ENCODE data around the gene CDKN2B-AS1.
A peak's percentile ranks its signal among the peaks of the same experiment; 100 is the strongest.

The CDKN2B-AS1 gene

DNA sequence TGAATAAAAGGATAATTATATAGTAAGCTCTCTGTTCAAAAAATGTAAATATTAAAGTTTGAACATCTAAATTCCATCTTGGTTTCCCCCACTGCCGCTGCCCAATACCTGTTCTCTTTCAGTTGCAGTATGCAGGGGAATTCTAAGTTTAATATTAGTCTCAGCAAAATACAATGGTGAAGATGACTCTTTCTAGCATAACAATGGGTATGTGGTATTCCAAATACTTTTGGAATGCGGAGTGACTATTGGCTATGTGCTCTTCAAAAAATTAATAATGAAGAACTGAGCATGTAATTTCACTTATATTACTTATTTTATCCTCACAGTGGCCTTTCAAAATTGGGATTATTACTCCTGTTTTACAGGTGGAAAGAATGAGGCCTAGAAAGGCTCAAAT lies 3.4 kb downstream of the CDKN2B-AS1 start:
- H3K4me3 ChIP-seq, result no peak overlapping the region

DNA sequence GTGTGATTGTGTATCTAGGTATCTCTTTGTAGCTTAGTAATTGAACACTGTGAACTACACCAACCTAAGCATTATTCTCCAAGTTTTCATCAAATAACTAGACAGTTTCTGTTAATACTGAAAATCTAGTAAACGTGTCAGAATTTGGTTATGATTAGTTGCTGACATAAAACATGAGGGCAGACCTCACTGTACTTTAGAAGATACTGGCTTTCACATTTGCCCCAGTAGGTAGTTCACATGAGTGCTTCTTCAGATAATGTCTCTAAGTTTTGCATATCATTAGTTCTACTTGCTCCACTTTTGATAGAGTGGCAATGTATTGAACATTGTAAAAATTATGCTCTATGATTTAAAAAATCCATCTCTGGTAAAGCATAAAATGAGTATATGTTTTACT lies 7.4 kb downstream of the CDKN2B-AS1 start:
- Histone ChIP-seq H3K27ac (no peak overlapping the region), H3K4me3 (no peak overlapping the region)

More for the DNA sequence above, 3.4 kb downstream of the CDKN2B-AS1 start:
- H3K27ac ChIP-seq, result no peak overlapping the region

DNA sequence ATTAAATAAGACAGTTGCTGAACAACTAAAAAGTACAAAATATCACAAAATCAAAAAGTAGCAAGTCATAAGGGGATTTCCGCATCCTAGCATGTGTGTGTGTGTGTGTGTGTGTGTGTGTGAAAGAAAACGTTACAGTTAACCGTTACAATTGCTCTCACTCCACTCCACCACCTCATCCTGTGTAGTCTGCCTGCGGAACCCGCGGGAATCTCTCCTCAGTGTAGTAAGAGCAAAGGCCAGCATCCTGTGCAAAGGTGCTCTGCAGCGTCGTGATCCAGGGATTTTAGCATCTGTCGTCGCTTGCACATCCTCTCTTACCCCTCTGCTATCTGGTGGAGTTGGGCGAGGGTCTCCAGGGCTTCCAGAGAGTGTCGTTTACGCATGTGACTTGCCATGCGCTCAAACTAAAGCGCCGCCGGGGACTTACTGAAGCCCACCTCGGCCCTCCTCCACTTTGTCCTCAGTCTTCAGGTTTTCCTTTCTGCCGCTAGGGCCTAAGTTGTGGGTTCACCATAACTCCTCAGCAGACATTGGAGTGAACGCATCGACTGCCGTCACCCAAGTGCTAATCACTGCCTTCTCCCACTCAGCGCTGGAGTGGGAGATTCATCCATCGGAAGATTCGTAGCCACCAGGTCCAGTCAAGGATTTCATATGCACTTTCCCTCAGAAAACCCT lies 10.6 kb downstream of the CDKN2B-AS1 start:
- peak overlapping the region in 4 of 7 experiments; percentile 11 to 80 (median 51) for H3K4me3 ChIP-seq
- H3K27ac ChIP-seq, result peak overlapping the region in 1 of 21 experiments; percentile 44

DNA sequence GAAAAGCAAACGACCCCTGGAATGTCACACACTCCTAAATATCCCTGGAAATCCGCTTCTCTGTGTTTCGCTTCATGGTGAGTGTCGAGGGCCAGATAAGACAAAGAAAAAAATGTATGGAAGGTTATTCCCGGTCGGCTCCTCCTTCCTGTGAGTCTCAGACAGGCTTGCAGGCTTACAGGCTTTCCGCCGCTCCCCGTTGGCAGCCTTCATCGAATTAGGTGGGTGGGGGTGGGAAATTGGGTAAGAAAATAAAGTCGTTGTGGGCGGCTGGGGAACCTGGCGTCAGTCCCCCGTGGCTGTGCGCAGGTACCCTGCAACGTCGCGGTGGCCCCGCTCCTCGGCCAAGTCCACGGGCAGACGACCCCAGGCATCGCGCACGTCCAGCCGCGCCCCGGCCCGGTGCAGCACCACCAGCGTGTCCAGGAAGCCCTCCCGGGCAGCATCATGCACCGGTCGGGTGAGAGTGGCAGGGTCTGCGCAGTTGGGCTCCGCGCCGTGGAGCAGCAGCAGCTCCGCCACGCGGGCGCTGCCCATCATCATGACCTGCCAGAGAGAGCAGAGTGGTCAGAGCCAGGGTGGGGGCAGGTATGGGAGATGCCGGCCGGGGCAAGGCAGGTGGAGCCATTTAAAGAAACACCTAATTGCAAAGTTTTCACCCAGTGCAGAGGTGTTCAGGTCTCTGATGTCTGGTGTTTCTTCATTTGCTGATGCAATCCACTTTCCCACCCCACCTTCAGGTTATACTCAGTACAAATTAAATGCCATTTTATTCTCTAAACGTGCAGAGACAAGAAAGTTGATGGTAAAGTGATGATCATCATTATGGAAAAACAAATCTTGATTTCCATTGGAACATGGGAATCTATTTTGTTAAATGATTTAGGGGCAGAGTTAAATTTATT lies 11.4 kb downstream of the CDKN2B-AS1 start:
- peak overlapping the region in 2 of 21 experiments; percentile 44 to 54 for H3K27ac ChIP-seq
- H3K4me3 ChIP-seq, result peak overlapping the region in 5 of 7 experiments; percentile 11 to 80 (median 31)

DNA sequence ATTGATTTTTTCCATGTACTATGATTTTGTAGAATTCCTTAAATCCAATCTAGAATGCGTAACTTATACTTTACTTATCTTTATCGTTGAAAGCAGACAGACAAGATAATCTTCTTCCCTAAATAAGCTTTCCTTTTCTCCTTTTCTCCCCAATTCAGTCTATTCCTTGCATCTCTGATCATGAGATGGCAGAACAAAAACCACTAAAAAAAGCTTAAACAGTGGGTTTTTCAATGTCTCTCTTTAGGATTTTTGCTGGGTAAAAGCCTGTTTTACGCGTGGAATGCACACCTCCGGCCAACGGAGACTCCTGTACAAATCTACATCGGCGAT lies 13.8 kb downstream of the CDKN2B-AS1 start:
- H3K27ac ChIP-seq, result peak overlapping the region in 17 of 21 experiments; percentile 47 to 91 (median 84)
- peak overlapping the region; percentile 61 to 84 (median 73) for H3K4me3 ChIP-seq

DNA sequence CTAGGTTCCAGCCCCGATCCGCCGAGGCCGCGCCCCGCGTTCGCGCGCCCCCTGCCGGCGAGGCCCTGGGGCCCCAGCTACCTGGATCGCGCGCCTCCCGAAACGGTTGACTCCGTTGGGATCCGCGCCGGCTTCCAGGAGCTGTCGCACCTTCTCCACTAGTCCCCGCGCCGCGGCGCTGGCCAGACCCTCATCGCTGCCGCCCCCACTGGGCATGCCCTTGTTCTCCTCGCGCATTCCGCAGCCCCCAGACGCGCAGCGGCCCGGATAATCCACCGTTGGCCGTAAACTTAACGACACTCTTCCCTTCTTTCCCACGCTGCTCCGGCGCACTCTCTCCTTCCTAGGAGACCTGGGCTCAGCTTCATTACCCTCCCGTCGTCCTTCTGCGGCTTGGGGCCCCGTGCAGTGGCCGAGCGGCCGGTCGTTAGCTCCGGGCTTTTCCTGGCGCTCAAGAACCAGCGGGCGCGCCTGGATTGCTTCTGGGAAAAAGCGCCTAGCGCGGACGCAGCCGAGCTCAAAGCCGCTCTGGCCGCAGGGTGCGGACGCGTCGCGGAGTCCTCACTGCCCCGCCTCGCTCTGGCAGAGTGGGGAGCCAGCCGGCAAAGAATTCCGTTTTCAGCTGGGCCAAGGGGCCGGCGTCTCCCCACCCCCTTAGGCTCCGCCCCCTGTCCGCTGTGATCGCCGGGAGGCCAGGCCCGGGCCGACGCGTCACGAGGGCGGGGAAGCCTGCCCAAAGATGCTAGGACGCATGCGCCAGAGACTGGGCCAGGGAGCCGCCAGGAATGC lies 14.3 kb downstream of the CDKN2B-AS1 start, which contains the start of gene CDKN2B:
TSS of gene CDKN2B (minus strand) at position 589 of the 789 bp plus-strand sequence. CDS start at position 237, 352 bp downstream.
- peak within 1 kb of the TSS; percentile 47 to 91 (median 84) for H3K27ac ChIP-seq
- peak within 1 kb of the TSS; percentile 61 to 84 (median 73) for H3K4me3 ChIP-seq

DNA sequence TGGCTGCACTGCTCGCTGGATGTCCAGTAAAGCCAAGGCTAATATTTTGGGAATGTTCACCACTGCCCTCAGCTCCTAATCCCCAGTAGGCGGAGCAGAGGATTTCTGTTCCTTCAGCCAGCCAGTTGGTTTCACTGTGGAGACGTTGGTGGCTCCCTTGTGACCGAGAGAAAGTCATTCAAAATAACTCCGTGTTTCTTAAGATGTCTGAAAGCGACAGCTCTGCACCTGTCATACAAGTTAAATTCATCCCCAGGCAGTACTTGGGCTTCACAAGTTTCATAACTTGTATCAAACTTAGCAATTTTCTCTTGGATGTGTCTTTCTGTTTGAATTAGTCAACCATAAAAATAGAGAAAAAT lies 14.9 kb downstream of the CDKN2B-AS1 start:
- peak overlapping the region in 17 of 21 experiments; percentile 22 to 91 (median 68) for H3K27ac ChIP-seq
- peak overlapping the region; percentile 61 to 84 (median 73) for H3K4me3 ChIP-seq

DNA sequence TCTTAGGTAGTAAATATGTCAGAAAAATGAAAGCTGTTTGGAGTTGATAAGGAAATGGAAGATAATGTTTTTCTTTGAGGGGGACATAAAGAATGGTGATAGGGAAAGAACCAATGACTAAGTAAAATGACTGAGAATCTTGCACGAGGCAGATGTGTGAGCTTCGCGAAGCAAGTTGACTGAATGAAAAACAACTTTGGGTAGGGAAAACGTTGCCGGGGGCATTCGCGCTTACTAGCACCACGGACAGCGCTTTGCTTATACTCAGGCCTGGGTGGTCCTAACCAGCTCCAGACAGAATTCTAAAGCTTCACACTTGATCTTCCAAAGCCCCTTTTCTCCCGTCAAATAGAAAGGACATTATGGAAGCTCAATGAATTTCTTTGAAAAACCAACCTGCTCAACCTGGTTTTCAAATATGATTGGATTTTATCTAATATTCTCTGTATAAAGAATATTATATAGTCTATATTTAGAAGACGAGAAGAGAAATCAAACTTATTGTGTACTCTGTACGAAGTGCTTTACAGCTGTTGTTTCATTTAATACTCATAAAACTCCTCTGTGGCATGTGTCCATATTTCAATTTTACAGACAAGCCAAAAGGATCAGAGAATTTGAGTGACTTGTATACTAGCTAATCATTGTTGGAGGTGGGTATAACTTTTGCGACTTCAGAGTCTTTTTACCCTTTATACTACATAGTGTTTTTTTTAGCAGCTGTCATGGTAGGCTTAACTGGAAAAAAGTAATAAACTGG lies 16.5 kb downstream of the CDKN2B-AS1 start:
- H3K4me3 ChIP-seq, result no peak overlapping the region
- peak overlapping the region in 1 of 21 experiments; percentile 89 for H3K27ac ChIP-seq

DNA sequence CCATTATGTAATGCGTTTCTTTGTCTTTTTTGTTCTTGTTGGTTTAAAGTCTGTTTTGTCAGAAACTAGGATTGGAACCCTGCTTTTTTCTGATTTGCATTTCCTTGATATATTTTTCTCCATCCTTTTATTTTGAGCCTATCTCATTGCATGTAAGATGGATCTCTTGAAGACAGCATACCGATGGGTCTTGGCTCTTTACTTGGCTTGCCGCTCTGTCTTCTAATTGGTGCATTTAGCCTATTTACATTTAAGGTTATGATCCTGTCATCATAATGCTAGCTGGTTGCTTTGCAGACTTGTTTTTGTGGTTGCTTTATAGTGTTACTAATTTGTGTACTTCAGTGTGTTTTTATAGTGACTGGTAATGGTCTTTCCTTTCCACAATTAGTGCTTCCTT lies 27.8 kb downstream of the CDKN2B-AS1 start:
- no peak overlapping the region for H3K4me3 ChIP-seq

DNA sequence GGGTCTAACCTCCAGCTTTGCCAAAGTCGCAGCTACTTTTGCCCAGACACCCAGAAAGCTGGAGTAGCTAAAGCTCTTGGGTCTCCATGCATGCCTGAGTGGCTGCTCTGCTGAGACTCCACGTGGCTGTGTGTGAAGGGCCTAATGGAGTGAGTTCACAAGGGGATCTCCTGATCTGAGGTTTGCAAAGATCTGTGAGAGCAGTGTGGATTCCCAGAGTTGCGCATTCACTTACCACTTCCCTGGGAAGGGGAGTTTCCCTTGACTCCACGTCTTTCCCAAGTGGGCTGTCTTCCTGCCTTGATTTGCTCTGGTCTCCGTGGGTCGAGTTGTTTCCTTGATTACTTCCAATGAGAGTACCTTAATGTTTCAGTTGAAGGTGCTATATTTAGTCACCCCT lies 32.1 kb downstream of the CDKN2B-AS1 start:
- Histone ChIP-seq H3K4me3 (no peak overlapping the region), H3K27ac (no peak overlapping the region)

More for the DNA sequence above, 27.8 kb downstream of the CDKN2B-AS1 start:
- H3K27ac ChIP-seq, result no peak overlapping the region

DNA sequence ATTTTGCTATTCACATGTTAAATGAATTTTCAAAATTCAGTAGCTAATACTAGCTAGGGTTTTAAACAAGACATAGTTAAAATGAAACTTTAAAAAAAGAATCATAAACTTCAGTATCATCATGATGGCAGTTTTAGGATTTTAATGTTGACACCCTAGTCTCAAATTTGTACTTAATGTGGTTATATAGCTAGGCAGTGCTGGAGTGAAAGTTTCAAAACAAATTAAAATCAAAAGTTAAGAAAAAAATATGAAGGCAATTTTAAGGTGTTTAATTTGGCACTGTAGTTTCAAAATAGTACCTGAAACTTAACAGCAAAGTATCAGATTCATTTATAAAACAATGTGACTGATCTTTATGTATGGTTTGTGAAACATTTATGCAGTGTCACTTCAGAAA lies 33.8 kb downstream of the CDKN2B-AS1 start:
- Histone ChIP-seq H3K27ac (no peak overlapping the region), H3K4me3 (no peak overlapping the region)

DNA sequence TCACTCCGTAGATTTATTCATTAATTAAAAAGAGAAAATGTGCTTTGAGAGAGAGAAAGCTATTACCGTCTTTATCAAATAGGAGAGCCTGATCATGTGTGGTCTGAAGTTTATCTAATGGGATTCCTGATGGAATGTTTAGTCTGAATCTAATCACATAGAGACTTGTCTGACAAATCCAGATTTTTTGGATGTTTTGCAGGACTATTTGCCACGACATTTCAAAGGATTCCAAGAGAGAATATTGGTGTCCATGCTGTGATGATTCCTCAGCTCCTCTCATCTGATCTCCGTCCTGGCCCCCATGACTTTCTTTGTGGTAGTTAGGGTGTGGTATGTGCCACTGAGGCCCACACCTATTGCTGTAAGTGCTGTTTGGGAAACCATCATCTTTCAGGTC lies 34.6 kb downstream of the CDKN2B-AS1 start:
- Histone ChIP-seq H3K4me3 (no peak overlapping the region), H3K27ac (peak overlapping the region in 1 of 21 experiments; percentile 39)

DNA sequence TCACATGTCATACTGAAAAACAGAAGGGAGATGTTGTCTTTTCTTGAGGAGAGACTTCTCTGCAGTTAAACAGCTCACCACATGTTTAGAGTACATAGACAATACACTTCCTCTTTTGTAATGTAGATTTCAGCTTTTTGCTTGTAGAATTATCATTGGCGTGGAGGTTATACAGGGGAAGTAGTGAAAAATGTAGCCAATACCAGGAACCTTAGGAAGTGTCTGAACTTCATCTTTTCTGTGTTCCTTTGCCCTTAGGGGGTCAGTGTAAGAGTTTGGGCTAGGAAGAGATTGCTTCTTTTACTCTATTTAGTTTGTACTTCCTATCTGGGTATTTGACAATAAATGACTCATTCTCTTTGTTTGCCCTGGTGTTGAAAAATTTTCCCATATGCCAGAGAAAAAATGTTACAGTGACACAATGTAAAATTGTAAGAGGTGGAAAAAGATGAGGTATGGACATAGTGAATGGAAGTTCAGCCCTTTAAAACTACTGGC lies 35.6 kb downstream of the CDKN2B-AS1 start:
- Histone ChIP-seq H3K4me3 (no peak overlapping the region), H3K27ac (peak overlapping the region in 4 of 21 experiments; percentile 22 to 39 (median 32))

DNA sequence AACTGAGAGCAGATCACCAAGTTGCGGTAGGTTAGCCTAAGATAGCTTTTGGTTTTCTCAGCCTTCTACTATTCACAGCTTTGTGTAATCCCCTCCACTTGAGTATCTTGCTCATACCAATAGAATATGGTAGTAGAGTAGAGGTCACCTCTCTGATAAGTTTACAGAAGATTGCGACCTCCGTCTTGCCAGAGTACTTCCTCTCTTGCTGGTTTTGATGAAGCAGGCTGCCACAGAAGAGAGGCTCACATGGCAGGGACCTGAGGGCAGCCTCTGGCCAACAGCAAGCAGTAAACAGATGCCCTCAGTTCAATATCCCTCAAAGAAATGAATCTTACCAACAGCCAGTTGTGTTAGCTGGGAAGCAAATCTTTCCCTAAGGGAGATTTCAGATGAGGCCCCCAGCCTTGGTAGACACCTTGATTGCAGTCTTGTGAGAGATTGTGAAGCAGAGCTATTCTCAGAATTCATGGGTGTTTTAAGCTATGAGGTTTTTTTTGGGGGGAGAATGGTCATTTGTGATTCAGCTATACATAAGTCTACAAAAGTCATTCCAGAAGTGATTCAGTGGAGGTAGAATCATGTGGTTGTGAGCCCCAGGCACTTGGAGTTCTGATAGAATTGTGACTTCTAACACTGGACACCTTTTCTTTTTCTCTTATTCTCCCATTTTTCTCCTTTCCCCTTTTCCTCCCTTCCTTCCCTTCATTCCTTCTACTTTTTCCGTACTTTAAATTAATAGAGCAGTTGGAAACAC lies 37.2 kb downstream of the CDKN2B-AS1 start:
- Histone ChIP-seq H3K4me3 (no peak overlapping the region), H3K27ac (no peak overlapping the region)

DNA sequence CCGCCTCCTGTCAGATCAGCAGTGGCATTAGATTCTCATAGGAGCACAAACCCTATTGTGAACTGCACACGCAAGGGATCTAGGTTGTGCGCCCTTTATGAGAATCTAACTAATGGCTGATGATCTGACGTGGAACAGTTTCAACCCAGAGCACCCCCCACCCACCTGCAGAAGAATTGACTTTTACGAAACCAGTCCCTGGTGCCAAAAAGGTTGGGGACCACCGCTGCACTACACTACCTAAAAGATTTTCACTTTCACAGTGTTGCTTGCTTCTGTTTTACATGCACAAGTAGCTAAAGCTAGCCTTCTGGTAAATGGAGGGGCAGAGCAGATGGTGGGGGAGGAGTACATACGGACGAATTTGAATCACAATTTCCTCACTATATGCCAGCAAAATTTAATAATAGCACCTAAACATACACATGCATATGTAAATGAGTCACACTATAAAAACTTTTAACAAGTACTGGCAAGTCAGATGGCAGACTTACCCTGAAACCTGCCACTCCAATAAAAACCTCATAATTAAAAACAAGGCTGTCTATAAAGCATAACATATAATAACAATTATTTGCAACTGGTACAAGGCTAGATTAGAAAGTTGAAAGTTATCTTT lies 38.5 kb downstream of the CDKN2B-AS1 start:
- Histone ChIP-seq H3K27ac (no peak overlapping the region), H3K4me3 (no peak overlapping the region)

DNA sequence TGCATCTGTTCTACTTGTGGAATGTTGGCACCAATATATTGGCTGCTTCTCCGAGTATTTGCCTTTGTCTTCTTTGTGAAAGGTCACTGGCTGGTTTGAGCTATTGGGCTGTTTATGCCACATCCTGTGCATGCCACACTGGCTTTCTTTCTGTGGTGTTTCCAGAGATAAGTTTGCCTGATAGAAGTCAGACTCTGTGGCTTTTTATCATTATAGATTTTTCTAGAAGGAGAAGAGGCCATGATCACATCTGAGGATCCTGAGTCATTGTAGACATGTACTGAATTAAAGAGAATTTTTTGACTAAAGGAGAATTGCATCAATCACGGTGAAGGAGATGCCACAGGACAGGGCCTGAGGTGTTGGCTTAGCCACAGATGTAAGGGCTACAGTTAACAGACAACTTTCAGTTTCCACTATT lies 41.0 kb downstream of the CDKN2B-AS1 start:
- H3K27ac ChIP-seq, result peak overlapping the region in 3 of 21 experiments; percentile 2 to 65 (median 10)
- H3K4me3 ChIP-seq, result no peak overlapping the region

DNA sequence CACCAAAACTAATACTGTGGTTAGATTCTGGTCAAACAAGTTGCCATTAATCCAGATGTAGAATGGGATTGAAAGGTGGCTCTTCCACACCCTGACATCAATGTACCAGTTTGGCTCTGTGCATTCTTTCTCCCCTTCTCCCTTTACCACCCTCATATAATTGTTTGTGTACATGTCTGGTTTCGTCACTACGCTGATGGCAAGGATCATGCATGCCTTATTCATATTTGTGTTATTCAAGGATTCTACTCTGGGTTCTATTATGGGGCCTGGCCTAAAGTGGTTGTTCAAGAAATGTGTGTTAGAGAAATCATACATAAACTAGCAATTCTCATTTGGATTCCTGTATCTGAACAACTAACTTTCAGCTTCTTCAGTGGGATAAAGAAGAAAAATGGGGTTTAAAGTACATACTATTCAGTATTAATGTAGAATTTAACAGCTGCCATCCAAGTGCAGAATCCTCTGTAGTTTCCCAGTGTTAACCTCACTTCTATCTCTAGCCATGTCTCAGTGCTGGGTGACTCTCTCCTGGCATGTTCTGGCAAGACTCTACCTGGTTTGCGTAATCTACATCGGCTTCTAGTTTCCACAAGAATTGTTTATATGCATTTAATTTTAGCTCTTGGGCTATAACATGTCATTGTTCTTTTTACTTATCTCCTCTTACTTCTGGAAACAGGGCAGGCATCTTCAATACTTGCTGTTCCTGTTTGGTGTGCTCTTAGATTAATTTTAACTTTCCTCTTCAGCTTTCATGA lies 42.5 kb downstream of the CDKN2B-AS1 start:
- peak overlapping the region in 12 of 21 experiments; percentile 5 to 65 (median 51) for H3K27ac ChIP-seq

More for the DNA sequence above, 42.5 kb downstream of the CDKN2B-AS1 start:
- no peak overlapping the region for H3K4me3 ChIP-seq
